PC-3 (cell line): ENCODE measurements around the gene APOL1.
"Not testable (repeated sequence)": the region's sequence is repeated elsewhere in the genome, so short reads cannot be mapped to it uniquely, and the experiment has no call there.

Experiments used
- EZH2 ChIP-seq: fragments of 300-600 bp; sonication (generic); IDR thresholded peaks from one replicate; pipeline ENCODE4 v1.6.1; 2017; ENCODE audit warnings: antibody characterized with exemption, mild to moderate bottlenecking, low read length; ENCODE audit not compliant: unreplicated experiment
- EZH2phosphoT487 ChIP-seq: fragments of 300-600 bp; sonication (generic); IDR thresholded peaks from 2 replicates; pipeline ENCODE4 v1.6.1; 2018; ENCODE audit warnings: mild to moderate bottlenecking, antibody characterized with exemption, low read length, borderline replicate concordance
- TF ChIP-seq, protein P1 (sequence below): fragments of 300-600 bp; sonication (generic); conservative IDR thresholded peaks from 2 replicates; pipeline ENCODE4 v1.5.1; 2017; ENCODE audit warnings: antibody characterized with exemption, low read depth, mild to moderate bottlenecking, low read length

DNA sequence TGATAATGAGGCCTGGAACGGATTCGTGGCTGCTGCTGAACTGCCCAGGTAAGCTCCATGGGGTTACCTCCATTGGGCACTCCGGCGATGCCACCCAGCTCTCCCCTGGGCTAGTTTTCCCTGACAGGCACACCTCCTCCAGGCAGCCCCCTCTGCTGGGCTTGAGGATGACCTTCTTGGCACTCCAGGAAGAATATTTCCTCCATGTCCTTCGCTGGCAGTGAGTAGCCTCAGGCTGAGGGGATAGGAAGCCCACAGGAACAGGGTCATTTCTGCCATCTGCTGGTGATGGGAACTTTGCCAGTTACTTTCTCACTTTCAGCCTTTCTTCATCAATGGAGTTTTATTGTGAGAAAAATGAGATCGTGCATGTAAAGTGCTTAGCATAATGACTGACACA lies 8.7 kb downstream of the APOL1 start:
- TF ChIP-seq, protein P1, sequence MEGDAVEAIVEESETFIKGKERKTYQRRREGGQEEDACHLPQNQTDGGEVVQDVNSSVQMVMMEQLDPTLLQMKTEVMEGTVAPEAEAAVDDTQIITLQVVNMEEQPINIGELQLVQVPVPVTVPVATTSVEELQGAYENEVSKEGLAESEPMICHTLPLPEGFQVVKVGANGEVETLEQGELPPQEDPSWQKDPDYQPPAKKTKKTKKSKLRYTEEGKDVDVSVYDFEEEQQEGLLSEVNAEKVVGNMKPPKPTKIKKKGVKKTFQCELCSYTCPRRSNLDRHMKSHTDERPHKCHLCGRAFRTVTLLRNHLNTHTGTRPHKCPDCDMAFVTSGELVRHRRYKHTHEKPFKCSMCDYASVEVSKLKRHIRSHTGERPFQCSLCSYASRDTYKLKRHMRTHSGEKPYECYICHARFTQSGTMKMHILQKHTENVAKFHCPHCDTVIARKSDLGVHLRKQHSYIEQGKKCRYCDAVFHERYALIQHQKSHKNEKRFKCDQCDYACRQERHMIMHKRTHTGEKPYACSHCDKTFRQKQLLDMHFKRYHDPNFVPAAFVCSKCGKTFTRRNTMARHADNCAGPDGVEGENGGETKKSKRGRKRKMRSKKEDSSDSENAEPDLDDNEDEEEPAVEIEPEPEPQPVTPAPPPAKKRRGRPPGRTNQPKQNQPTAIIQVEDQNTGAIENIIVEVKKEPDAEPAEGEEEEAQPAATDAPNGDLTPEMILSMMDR, result not testable (repeated sequence)
- not testable (repeated sequence) for TF ChIP-seq EZH2, EZH2phosphoT487
